VCaP (cell line): Measurements from ENCODE around the gene FOCAD.

Source experiments
- H3K27ac ChIP-seq: fragments of 450-650 bp; 2 replicates; pipeline ENCODE4 v1.5.1; 2017
- TF ChIP-seq, protein P1 (sequence below): fragments of 450-650 bp; conservative IDR thresholded peaks from 2 replicates; pipeline ENCODE4 v1.5.1; 2017; ENCODE audit warnings: mild to moderate bottlenecking, moderate library complexity

FOCAD gene

DNA sequence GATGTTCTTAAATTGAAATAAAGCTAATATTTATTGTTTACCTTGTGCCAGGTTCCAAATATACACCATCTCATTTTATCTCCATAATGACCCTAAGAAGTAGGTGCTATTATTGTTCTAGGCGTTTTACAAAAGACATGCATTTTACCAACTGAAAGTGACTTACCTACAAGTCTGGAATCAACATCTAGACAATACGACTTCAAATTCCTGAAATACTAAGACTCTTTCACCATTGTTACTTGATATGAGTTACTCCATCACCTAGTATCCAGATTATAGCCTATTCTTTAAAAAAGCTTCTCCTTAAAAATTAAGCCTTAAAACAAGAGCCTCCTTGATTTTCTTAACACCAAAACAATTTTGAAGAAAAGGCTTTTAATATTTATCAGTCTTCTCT lies 334.1 kb downstream of the FOCAD start:
- TF ChIP-seq, protein P1, sequence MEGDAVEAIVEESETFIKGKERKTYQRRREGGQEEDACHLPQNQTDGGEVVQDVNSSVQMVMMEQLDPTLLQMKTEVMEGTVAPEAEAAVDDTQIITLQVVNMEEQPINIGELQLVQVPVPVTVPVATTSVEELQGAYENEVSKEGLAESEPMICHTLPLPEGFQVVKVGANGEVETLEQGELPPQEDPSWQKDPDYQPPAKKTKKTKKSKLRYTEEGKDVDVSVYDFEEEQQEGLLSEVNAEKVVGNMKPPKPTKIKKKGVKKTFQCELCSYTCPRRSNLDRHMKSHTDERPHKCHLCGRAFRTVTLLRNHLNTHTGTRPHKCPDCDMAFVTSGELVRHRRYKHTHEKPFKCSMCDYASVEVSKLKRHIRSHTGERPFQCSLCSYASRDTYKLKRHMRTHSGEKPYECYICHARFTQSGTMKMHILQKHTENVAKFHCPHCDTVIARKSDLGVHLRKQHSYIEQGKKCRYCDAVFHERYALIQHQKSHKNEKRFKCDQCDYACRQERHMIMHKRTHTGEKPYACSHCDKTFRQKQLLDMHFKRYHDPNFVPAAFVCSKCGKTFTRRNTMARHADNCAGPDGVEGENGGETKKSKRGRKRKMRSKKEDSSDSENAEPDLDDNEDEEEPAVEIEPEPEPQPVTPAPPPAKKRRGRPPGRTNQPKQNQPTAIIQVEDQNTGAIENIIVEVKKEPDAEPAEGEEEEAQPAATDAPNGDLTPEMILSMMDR: no peak
- H3K27ac ChIP-seq: no peak overlapping the region

DNA sequence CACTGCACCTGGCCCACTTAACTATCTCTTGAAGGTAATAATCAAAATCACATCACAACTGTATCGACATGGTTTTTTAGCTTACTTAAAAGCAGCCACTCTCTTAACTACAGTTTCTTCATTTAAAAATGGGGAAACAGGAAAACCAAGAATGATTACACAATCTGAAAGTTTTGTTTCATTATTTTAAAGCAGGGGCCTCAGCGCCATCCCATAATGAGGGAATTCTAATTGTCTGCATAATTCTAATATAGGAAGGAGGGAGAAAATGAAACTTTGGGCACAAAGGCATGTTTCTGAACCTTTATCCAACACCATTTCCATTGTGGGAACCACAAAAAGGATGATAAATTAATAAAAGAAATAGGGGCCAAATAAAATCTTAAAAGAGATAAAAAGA lies 339.8 kb downstream of the FOCAD start:
- TF ChIP-seq, protein P1: no peak
- H3K27ac ChIP-seq: no peak overlapping the region

DNA sequence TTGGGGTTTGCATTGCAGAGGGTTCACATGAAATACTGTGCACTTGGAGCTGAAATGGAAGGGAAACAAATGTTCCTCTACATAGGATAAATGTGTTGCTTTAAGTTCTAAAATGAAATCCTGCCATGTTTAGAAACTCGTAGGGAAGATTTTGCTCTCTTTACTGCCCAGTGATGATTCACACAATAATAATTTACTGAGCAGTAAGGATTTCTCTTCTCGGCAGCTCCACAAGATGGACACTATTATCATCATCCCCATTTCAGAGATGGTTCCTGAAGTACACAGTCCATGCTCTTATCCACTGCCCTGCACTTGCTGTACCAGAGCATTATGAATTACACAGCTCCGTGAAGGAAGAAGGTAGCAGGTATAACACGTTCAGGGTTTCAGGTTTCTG lies 343.2 kb downstream of the FOCAD start:
- no peak overlapping the region for H3K27ac ChIP-seq
- TF ChIP-seq, protein P1: no peak

DNA sequence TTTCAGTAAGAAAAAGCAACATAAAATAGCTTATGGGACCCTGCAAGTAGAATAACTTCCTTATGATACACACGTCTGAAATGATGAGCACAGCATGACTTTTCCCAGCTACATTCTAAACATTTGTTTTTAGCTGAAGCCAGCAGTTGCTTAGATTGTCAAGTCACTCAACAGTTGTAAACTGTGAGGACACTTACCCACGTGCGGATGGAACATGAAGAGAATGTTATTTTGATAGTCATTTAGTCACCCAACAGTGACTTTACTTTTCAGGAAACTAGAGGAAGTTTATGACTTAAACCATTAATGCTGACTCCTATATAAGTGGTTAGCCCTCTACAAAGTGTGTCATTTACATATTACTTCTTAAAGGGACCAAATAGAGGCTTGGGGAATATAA lies 344.4 kb downstream of the FOCAD start:
- TF ChIP-seq, protein P1: no peak

DNA sequence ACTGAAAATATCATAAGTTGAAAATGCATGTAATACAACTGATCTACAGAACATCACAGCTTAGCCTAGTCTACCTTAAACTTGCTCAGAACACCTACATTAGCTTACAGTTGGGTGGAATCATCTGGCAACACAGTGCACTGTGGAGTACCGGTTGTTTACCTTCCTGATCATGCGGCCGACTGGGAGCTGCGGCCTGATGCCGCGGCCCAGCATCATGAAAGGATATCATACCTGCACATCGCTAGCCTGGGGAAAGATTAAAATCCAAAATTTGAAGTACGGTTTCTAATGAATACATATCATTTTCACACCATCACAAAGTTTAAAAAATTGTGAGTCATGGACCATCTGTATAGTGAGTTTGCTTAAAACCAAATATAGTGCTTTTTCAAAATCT lies 345.6 kb downstream of the FOCAD start:
- TF ChIP-seq, protein P1: no peak
- no peak overlapping the region for H3K27ac ChIP-seq

More for the DNA sequence above, 344.4 kb downstream of the FOCAD start:
- H3K27ac ChIP-seq: no peak overlapping the region

DNA sequence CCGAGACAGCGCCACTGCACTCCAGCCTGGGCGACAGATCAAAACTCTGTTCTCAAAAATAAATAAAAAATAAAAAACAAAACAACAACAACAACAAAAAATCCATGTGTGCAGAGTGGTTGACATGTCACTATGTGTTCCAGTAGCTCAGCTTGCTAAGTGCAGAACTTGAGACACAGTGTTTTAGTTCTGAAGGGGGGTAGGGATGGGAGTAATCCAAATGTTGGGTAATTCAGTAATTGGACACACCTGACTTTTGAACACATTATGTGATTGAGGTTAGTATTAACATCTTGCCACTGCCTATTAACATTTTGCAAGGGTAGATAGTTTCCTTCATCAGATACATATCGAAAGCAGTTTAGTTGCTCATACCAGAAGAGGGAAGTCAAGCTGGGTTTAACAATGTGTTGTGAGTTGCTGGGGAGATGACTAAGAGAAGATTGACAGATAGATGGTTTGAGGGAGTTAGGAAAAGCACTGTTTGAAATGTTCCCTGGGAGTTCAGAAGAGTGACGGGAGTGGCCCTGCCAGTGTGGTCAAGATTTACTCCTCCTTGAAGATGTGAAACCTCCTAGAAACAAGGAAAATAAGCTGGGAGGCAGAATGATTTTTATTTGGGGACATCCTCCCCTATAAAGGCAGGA lies 346.5 kb downstream of the FOCAD start:
- TF ChIP-seq, protein P1: no peak
- no peak overlapping the region for H3K27ac ChIP-seq

DNA sequence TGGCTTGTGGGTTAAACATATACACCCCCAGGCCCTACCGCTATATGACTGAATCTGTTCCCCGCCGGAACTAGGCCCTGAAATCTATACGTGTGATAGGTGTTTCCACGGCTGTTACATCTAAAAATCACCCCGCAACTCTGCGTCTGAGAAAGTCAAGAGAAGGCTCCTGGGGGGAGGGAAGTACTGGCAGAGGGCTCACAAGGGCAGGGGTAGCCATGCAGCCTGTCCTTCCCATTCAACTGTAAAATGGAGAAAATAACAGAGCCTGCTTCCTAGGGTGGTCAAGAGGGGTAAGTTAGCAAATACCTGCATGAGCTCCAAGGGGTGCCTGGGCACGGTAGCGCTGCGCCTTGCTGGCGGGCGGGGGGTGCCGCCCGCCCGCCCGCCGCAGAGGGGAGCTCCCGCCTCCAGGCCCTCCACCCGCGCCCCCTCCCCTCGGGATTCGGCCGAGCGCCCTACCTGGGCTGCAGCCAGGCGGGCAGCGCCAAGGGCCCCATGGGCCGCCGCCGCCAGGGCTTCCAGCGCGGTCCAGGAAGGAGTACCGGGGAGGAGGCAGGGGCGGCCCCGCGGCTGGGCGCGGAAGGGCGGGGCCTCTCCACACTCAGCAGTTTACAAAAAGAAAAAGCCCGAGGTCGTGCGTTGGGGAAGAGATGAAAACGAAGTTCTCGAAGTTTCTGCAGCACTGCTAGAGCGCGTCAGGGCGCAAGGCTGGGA lies 347.2 kb downstream of the FOCAD start, which contains the start of gene HACD4:
Gene HACD4 (minus strand): TSS at position 550 of the 717 bp plus-strand sequence. CDS start 50 bp downstream, at position 500.
- H3K27ac ChIP-seq: no peak within 1 kb of the TSS
- TF ChIP-seq, protein P1: no peak
